Hepatocyte (in vitro differentiated cells): ENCODE data around the gene CCDC74A. TPM values are rescaled to one million over a fixed set of nuclear protein-coding genes. Genes with fewer than 3 reads are reported as not detected.
"Not testable (repeated sequence)": the region's sequence is repeated elsewhere in the genome, so short reads cannot be mapped to it uniquely, and the experiment has no call there.

Source experiments
- DNase-seq: peaks from one replicate; pipeline ENCODE4 v3.0.0-alpha.2; 2016; ENCODE audit warnings: low spot score
- H2AFZ ChIP-seq: fragments of 200-600 bp; sonication (generic); 2 replicates; pipeline ENCODE4 v1.6.0; 2016; ENCODE audit warnings: antibody characterized with exemption, mild to moderate bottlenecking
- H3K27ac ChIP-seq: fragments of 200-600 bp; sonication (generic); 2 replicates; pipeline ENCODE4 v1.5.1; 2016; ENCODE audit warnings: mild to moderate bottlenecking
- H3K27me3 ChIP-seq: fragments of 200-600 bp; sonication (generic); 2 replicates; pipeline ENCODE4 v1.6.1; 2016
- H3K36me3 ChIP-seq: fragments of 200-600 bp; sonication (generic); replicated peaks from 2 replicates; pipeline ENCODE4 v1.5.1; 2016; ENCODE audit warnings: low read depth; ENCODE audit not compliant: insufficient read depth
- H3K4me1 ChIP-seq: fragments of 200-600 bp; sonication (generic); 2 replicates; pipeline ENCODE4 v1.5.1; 2016; ENCODE audit warnings: mild to moderate bottlenecking, moderate library complexity; ENCODE audit not compliant: insufficient read depth
- H3K4me2 ChIP-seq: fragments of 200-600 bp; sonication (generic); 2 replicates; pipeline ENCODE4 v1.6.0; 2016
- H3K4me3 ChIP-seq: fragments of 200-600 bp; sonication (generic); 2 replicates; pipeline ENCODE4 v1.5.1; 2016; ENCODE audit warnings: mild to moderate bottlenecking
- H3K79me2 ChIP-seq: fragments of 200-600 bp; sonication (generic); 2 replicates; pipeline ENCODE4 v1.6.0; 2017; ENCODE audit warnings: mild to moderate bottlenecking
- H3K9me2 ChIP-seq: fragments of 200-600 bp; sonication (generic); replicated peaks from 2 replicates; pipeline ENCODE4 v1.6.0; 2017; ENCODE audit warnings: mild to moderate bottlenecking; ENCODE audit not compliant: insufficient read depth
- H3K9me3 ChIP-seq: fragments of 200-600 bp; sonication (generic); 2 replicates; pipeline ENCODE4 v1.5.1; 2016; ENCODE audit warnings: low read depth, mild to moderate bottlenecking
- H4K20me1 ChIP-seq: fragments of 200-600 bp; sonication (generic); 2 replicates; pipeline ENCODE4 v1.6.0; 2016; ENCODE audit warnings: mild to moderate bottlenecking; ENCODE audit not compliant: insufficient read depth, poor library complexity, severe bottlenecking
- EZH2 ChIP-seq: fragments of 200-600 bp; sonication (generic); IDR thresholded peaks from 2 replicates; pipeline ENCODE4 v1.6.1; 2016; ENCODE audit warnings: antibody characterized with exemption, mild to moderate bottlenecking, borderline replicate concordance
- EZH2phosphoT487 ChIP-seq: fragments of 200-600 bp; sonication (generic); IDR thresholded peaks from one replicate; pipeline ENCODE4 v1.6.1; 2018; ENCODE audit warnings: antibody characterized with exemption, mild to moderate bottlenecking, low read depth, moderate library complexity; ENCODE audit not compliant: unreplicated experiment, severe bottlenecking
- WGBS: methylation state at CpG from one replicate; pipeline ENCODE4 v1.1.6; 2016; ENCODE audit warnings: low lambda C conversion rate; ENCODE audit errors: missing lambda C conversion rate; 5-methylcytosine and 5-hydroxymethylcytosine counted together
- polyA plus RNA-seq: library from polyadenylated mRNA; unstranded; fragments of >200 nt; fragmentation: Nextera tagmentation; extraction: Ambion mirVana; gene quantifications from 2 replicates; pipeline ENCODE4 v1.2.1, GENCODE V29; 2016
- total RNA-seq: library from RNA; depleted of rRNA; stranded (reverse); fragments of >200 nt; gene quantifications from 2 replicates; pipeline ENCODE4 v1.2.3, GENCODE V29; 2014
- TF ChIP-seq, protein P1 (sequence below): fragments of 200-600 bp; sonication (generic); IDR thresholded peaks from 2 replicates; pipeline ENCODE4 v1.5.1; 2016; ENCODE audit warnings: antibody characterized with exemption, mild to moderate bottlenecking; ENCODE audit not compliant: poor library complexity

Gene CCDC74A
- total and polyA plus RNA-seq, 2 experiments from 2014 or later: 8.0 to 9.4 TPM

DNA sequence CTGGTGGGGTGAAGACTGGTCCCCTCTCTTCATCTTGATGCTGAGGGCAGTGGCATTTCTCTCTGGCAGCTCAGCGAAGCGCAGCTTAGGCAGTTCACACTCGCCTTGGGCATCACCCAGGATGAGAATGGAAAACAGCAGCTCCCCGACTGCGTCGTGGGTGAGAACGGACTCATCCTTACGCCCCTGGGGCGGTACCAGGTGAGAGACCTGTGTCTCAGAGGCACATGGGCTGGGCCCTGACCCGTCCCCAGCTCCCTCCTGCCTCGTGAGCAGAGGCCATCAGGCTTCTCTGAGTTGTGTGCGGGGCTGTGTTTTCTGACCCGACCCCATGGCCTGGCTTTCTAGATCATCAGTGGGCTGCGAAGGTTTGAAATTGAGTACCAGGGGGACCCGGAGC, 8.2 kb upstream of the CCDC74A start:
- Histone ChIP-seq H3K36me3 (no peaks in the 10 kb centered on the region), H3K27me3 (no peaks in the 10 kb centered on the region), H3K4me2 (no peak overlapping the region), H3K79me2 (no peaks in the 10 kb centered on the region), H3K9me2 (no peaks in the 10 kb centered on the region), H2AFZ (no peak overlapping the region), H3K9me3 (no peaks in the 10 kb centered on the region), H4K20me1 (no peaks in the 10 kb centered on the region), H3K4me3 (no peak overlapping the region), H3K27ac (no peak overlapping the region), H3K4me1 (no peaks in the 10 kb centered on the region)
- DNase-seq: no peak
- TF ChIP-seq EZH2phosphoT487 (no peak), EZH2 (no peak)
- TF ChIP-seq, protein P1, sequence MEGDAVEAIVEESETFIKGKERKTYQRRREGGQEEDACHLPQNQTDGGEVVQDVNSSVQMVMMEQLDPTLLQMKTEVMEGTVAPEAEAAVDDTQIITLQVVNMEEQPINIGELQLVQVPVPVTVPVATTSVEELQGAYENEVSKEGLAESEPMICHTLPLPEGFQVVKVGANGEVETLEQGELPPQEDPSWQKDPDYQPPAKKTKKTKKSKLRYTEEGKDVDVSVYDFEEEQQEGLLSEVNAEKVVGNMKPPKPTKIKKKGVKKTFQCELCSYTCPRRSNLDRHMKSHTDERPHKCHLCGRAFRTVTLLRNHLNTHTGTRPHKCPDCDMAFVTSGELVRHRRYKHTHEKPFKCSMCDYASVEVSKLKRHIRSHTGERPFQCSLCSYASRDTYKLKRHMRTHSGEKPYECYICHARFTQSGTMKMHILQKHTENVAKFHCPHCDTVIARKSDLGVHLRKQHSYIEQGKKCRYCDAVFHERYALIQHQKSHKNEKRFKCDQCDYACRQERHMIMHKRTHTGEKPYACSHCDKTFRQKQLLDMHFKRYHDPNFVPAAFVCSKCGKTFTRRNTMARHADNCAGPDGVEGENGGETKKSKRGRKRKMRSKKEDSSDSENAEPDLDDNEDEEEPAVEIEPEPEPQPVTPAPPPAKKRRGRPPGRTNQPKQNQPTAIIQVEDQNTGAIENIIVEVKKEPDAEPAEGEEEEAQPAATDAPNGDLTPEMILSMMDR: no peak
- 96% methylated on average over 15 of the region's 15 CpGs for WGBS

GRCh38 chr2:131519871-131520470, 7.7 kb upstream of the CCDC74A start:
- not testable (repeated sequence) for H4K20me1 ChIP-seq, H3K4me3 ChIP-seq, H3K27me3 ChIP-seq, H3K27ac ChIP-seq, H3K79me2 ChIP-seq, H2AFZ ChIP-seq, DNase-seq, H3K4me1 ChIP-seq, H3K4me2 ChIP-seq, H3K9me3 ChIP-seq, H3K36me3 ChIP-seq, H3K9me2 ChIP-seq
- 93% methylated on average over 23 of the region's 24 CpGs for WGBS

DNA sequence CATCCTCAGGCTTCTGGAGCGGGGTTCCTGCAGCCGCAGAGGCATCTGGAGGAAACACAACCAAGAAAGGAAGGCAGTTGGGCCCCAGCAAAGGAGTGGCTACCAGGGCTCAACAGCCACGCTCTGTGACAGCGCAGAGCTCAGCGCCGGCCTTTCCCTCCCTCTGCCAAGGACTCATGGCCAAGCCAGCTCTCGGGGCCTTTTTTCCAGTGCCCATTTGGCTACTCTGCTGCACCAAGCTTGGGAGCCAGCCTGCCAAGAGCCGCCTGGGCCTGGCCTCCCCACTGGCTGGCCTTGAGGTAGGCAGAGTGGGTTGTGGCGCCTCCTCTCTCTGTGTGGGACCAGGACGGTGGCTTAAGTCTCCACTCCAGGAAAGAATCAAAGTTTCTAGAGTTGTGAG, 7.2 kb upstream of the CCDC74A start:
- H3K4me3 ChIP-seq: no peak overlapping the region
- no peak overlapping the region for H3K4me2 ChIP-seq
- no peaks in the 10 kb centered on the region for H3K9me3 ChIP-seq
- H2AFZ ChIP-seq: no peak overlapping the region
- DNase-seq: no peak
- TF ChIP-seq EZH2phosphoT487 (no peak), EZH2 (no peak)
- TF ChIP-seq, protein P1: no peak
- no peak overlapping the region for H3K27ac ChIP-seq
- H3K79me2 ChIP-seq: no peaks in the 10 kb centered on the region
- no peaks in the 10 kb centered on the region for H3K36me3 ChIP-seq
- H3K9me2 ChIP-seq: no peaks in the 10 kb centered on the region
- H4K20me1 ChIP-seq: no peaks in the 10 kb centered on the region
- WGBS: over 99% methylated on average over 10 of the region's 10 CpGs
- H3K4me1 ChIP-seq: no peaks in the 10 kb centered on the region
- H3K27me3 ChIP-seq: no peaks in the 10 kb centered on the region

DNA sequence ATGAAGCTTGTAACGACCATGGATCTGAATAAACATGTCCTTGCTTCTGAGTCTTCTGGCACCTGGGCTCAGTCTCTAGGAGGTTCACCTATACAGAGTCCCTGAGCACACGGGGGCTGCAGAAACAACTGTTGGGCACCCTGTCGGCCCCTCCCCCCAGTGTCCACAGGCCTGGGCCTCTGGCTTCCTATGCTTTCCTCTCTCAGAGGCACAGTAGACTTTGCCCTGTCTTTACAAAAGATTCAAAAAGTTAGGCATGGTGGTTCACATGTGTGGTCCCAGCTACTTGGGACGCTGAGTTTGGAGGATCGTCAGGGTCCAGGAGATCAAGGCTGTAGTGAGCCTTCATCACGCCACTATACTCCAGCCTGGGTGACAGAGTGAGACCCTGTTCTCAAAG, 6.2 kb upstream of the CCDC74A start:
- H3K79me2 ChIP-seq, H3K36me3 ChIP-seq, H3K4me1 ChIP-seq, H3K27me3 ChIP-seq, H3K4me2 ChIP-seq, H3K9me2 ChIP-seq, H3K4me3 ChIP-seq, DNase-seq, H3K9me3 ChIP-seq, H2AFZ ChIP-seq, H4K20me1 ChIP-seq, H3K27ac ChIP-seq: not testable (repeated sequence)
- 88% methylated on average over 6 of the region's 6 CpGs for WGBS
